ENCODE measurements around the gene KLHL11.
"Not testable (repeated sequence)": the region's sequence is repeated elsewhere in the genome, so short reads cannot be mapped to it uniquely, and the experiment has no call there.

KLHL11 gene

GRCh38 chr17:41864498-41864835 lies 756 bp downstream of the KLHL11 start:
- no peaks in the 10 kb centered on the region for H3K4me1 ChIP-seq

GRCh38 chr17:41863074-41863848 lies 2.0 kb downstream of the KLHL11 start:
- H3K9ac ChIP-seq = no peak overlapping the region
- peaks cover 44% of the 10 kb centered on the region for H3K79me2 ChIP-seq
- H3K27ac ChIP-seq = no peak overlapping the region
- no peak overlapping the region for H2AFZ ChIP-seq
- H3K9me3 ChIP-seq (ENCODE audit: control insufficient read depth, low read length) = no peaks in the 10 kb centered on the region
- TF ChIP-seq CTCF (IDR thresholded peaks at IDR 0.05) = no peak
- no peaks in the 10 kb centered on the region for H3K4me1 ChIP-seq
- H3K36me3 ChIP-seq (ENCODE audit: control insufficient read depth, insufficient read depth, low read length) = no peaks in the 10 kb centered on the region
- no peaks in the 10 kb centered on the region for H3K27me3 ChIP-seq (ENCODE audit: control insufficient read depth, insufficient read depth, low read length)
- H3K4me3 ChIP-seq (ENCODE audit: low read depth, low read length) = peak overlapping the region; percentile 87
- peak overlapping the region; percentile 69 for H3K4me2 ChIP-seq (ENCODE audit: low read length)

More at GRCh38 chr17:41864498-41864835, 756 bp downstream of the KLHL11 start:
- Histone ChIP-seq H3K27ac (peak overlapping the region; percentile 66), H3K79me2 (peaks cover 39% of the 10 kb centered on the region), H2AFZ (peak overlapping the region; percentile 74), H3K9ac (peak overlapping the region; percentile 16), H3K9me3 (ENCODE audit: control insufficient read depth, low read length) (no peaks in the 10 kb centered on the region), H3K27me3 (ENCODE audit: control insufficient read depth, insufficient read depth, low read length) (no peaks in the 10 kb centered on the region), H3K36me3 (ENCODE audit: control insufficient read depth, insufficient read depth, low read length) (no peaks in the 10 kb centered on the region), H3K4me2 (ENCODE audit: low read length) (peak overlapping the region; percentile 69), H3K4me3 (ENCODE audit: low read depth, low read length) (peak overlapping the region; percentile 87)
- no peak for TF ChIP-seq CTCF (IDR thresholded peaks at IDR 0.05)

GRCh38 chr17:41860254-41860931 lies 4.8 kb downstream of the KLHL11 start:
- H3K4me1 ChIP-seq = no peaks in the 10 kb centered on the region
- H3K9ac ChIP-seq = no peak overlapping the region

GRCh38 chr17:41851382-41851781 lies 13.8 kb downstream of the KLHL11 start:
- not testable (repeated sequence) for H3K36me3 ChIP-seq (ENCODE audit: control insufficient read depth, insufficient read depth, low read length); H3K4me3 ChIP-seq (ENCODE audit: low read depth, low read length); H3K79me2 ChIP-seq; H3K4me2 ChIP-seq (ENCODE audit: low read length); H3K27me3 ChIP-seq (ENCODE audit: control insufficient read depth, insufficient read depth, low read length); H2AFZ ChIP-seq; H3K27ac ChIP-seq; H3K9ac ChIP-seq; H3K9me3 ChIP-seq (ENCODE audit: control insufficient read depth, low read length); H3K4me1 ChIP-seq

More at GRCh38 chr17:41860254-41860931, 4.8 kb downstream of the KLHL11 start:
- Histone ChIP-seq H3K27me3 (ENCODE audit: control insufficient read depth, insufficient read depth, low read length) (no peaks in the 10 kb centered on the region), H3K9me3 (ENCODE audit: control insufficient read depth, low read length) (no peaks in the 10 kb centered on the region), H2AFZ (no peak overlapping the region), H3K79me2 (peaks cover 47% of the 10 kb centered on the region), H3K36me3 (ENCODE audit: control insufficient read depth, insufficient read depth, low read length) (no peaks in the 10 kb centered on the region), H3K4me3 (ENCODE audit: low read depth, low read length) (no peak overlapping the region), H3K4me2 (ENCODE audit: low read length) (no peak overlapping the region), H3K27ac (no peak overlapping the region)
- no peak for TF ChIP-seq CTCF (IDR thresholded peaks at IDR 0.05)

- H3K9ac ChIP-seq = no peak overlapping the region
- H3K9me3 ChIP-seq (ENCODE audit: control insufficient read depth, low read length) = no peaks in the 10 kb centered on the region
- H3K79me2 ChIP-seq = peaks cover 15% of the 10 kb centered on the region
- no peak overlapping the region for H2AFZ ChIP-seq
- H3K4me3 ChIP-seq (ENCODE audit: low read depth, low read length) = no peak overlapping the region
- H3K36me3 ChIP-seq (ENCODE audit: control insufficient read depth, insufficient read depth, low read length) = no peaks in the 10 kb centered on the region
- H3K27ac ChIP-seq = no peak overlapping the region
- H3K4me2 ChIP-seq (ENCODE audit: low read length) = no peak overlapping the region
- no peaks in the 10 kb centered on the region for H3K27me3 ChIP-seq (ENCODE audit: control insufficient read depth, insufficient read depth, low read length)
- no peak for TF ChIP-seq CTCF (IDR thresholded peaks at IDR 0.05)
- peaks cover 7% of the 10 kb centered on the region for H3K4me1 ChIP-seq
Measured at GRCh38 chr17:41849251-41849990, 15.8 kb downstream of the KLHL11 start.

Data from parathyroid adenoma (tissue), 2 donors.